ENCODE results near the gene SHH.

- TF ChIP-seq EZH2 (IDR thresholded peaks at IDR 0.05; ENCODE audit: borderline replicate concordance, low read depth, low read length, poor library complexity, severe bottlenecking), result no peak
- no peak for TF ChIP-seq CTCF (conservative IDR thresholded peaks at IDR 0.05; ENCODE audit: low read depth, low read length)
These were observed 48.4 kb downstream of the SHH start for GRCh38 chr7:155763691-155764437.
